NCI-H2029 (cell line): ENCODE data around the gene LRP5.
"Not testable (repeated sequence)": the region's sequence is repeated elsewhere in the genome, so short reads cannot be mapped to it uniquely, and the experiment has no call there.

Source experiments
- DNase-seq: peaks from one replicate; lab custom pipeline; 2025; lab: John Stamatoyannopoulos, UW

The LRP5 gene

DNA sequence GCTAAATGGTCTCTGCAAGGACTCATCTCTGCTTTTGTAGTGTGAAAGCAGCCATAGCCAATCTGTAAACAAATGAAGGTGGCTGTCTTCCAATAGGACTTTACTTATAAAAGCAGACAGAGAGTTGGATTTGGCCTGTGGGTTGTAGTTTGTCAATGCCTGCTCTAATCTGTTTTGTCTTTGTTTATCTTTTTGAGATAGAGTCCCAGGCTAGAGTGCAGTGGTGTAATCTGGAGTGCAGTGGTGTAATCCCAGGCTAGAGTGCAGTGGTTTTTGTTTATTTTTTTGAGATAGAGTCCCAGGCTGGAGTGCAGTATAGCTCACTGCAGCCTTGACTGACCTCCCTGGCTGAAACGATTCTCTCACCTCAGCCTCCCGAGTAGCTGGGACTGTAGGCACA lies 156.7 kb downstream of the LRP5 start:
- no peak for DNase-seq

DNA sequence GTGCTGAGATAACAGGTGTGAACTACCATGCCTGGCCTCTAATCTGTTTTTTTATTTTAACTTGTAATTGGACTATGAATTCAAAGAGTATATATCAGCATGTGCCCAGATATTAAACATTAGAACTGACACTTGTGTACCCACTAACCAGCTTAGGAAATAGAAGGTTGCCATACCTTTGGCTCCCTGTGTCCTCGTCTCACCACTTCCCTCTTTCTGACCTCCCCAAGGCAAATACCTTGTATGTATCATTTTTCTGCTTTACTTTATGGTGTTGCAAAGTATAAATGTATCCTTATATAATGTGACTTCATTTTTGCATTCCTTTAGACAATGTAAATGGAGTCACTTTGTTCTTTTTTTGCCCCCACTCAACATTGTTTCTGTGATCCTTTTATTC lies 157.3 kb downstream of the LRP5 start:
- DNase-seq = no peak

DNA sequence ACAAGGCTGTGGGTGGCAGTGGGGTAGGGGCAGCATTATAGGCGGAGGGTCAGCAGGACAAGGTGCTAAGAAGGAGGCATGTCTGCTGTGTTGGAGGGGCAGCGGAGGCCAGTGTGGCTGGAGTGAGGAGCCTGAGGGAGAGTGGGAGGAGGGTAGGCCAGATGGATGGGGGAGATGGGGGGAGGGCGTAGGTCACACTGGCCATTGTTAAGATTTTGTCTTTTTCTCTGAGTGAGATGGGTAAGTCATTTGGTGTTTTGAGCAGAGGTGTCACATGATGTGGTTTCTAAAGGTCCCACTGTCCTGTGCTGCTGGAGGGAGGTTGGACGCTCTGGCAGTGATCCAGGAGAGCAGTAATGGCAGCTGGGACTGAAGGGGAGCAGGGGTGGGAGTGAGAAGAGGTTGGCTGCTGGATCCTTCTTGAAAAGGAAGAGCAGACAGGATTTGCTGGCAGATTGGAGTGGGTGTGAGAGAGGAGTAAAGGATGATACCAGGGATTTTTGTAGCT lies 158.0 kb downstream of the LRP5 start:
- DNase-seq = no peak

DNA sequence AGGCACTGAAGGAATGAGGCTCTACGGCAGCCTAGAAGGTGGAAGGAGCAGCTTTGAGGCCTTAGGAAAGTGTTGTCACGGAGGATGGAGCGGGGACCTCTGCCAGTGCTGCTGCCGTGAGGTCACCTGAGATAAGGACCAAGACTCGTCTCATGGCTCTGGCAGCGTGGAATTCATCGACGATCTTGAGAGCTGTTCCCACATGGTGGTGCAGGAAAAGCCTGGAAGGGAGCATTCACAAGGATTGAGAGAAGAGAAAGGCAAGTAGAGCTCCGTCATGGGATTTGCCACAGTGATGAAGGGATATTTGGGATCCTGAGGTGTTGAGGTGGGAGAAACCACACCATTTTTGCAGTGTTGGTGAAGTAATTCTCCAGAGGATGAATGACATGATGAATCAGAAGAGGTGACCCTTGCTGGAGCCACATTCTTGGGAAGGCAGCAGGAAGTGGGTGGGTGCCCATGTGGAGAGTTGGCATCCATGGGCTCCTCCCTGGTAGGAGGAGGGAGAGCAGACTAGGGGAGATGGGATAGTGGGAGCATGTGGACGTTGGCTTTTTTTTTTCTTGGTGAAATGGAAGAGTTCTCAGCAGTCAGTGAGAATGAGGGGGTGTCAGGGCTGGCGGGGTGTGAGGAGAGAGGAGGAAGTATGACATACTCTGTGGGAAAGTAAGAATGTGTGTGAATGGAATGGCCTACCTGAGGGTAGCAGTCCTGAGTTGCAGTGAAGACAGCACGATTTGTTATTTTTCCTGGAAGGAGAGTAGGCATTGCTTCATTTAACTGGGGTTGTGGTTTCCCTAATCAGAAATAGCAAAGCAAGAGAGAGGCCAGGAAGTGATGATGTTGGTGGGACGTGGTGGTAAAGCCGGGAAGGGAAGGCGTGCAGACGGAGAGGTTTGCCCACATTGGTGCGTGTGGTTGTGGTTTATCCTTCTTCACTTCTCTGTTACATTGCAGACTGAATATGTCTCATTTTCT lies 159.3 kb downstream of the LRP5 start:
- DNase-seq = no peak

DNA sequence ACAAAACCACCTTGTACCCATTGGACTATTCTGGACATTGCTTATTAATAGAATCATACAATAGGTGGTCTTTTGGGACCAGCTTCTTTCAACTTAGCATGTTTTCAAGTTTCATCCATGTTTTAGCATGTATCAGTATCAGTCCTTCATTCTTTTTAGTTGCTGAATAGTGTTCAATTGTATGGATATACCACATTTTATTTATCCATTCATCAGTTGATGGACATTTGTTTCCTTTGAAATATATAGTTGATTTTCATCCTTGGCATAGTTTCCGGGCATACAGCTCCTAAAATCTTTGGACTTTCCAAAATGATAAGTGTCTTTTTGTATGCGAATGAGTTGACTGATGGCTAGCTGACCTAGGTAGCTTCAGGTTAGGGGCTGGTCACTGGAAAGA lies 160.4 kb downstream of the LRP5 start:
- DNase-seq = no peak

DNA sequence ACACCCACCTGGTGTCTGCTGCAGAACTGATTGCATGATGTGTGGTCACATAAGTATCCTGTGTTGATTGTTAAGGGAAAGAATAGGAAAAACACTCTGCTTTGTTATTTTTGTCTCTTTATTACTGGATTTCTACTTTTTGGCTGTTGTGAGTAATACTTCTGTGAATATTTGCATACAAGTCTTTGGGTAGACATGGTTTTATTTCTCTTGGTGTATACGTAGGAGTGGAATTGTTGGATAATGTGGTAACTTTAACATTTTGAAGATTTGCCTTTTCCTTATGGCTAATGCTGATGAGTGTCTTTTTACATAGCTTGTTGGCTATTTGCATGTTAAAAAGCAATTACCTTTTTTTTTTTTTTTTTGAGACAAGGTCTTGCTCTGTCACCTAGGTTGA lies 161.3 kb downstream of the LRP5 start:
- no peak for DNase-seq

DNA sequence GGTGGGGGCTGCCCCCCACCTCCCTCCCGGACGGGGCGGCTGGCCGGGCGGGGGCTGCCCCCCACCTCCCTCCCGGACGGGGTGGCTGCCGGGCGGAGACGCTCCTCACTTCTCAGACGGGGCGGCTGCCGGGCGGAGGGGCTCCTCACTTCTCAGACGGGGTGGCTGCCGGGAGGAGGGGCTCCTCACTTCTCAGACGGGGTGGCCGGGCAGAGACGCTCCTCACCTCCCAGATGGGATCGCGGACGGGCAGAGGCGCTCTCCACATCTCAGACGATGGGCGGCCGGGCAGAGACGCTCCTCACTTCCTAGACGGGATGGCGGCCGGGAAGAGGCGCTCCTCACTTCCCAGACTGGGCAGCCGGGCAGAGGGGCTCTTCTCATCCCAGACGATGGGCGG lies 163.2 kb downstream of the LRP5 start:
- not testable (repeated sequence) for DNase-seq

DNA sequence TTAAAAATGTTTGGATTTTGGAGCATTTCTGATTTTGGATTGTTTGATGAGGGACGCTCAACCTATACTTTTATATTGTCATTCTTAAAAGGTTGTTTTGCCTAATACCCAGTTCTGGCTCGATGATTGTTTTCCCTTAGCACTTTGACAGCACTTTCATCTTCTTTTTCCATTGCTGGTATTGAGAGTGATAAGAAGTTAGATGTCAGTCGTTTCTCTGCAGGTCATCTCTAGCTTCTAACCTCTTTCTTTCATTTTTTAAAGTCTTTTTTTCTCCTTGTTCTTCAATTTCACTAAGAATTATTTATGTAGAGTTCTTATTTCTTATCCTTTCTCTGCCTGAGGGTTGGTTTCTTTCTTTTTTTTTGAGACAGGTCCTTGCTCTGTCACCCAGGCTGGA lies 167.0 kb downstream of the LRP5 start:
- no peak for DNase-seq

DNA sequence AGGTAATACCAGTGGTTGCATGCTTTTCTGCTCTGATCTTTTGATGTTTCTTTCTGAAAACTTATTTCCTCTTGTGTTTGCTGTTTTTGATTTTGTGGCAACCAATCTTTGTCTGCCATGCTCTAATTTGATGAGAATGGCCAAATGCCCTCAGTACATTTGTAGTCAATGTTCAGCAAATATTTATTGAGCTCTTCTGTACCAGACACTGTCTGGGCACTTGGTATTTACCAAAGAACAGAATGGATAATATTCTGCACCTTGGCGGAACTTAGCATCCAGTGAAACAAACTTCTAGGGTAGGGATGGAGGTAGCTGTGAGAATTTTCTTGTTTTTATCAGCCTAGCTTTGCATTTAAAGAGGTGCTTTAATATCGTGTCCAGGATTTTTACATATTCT lies 167.8 kb downstream of the LRP5 start:
- no peak for DNase-seq

DNA sequence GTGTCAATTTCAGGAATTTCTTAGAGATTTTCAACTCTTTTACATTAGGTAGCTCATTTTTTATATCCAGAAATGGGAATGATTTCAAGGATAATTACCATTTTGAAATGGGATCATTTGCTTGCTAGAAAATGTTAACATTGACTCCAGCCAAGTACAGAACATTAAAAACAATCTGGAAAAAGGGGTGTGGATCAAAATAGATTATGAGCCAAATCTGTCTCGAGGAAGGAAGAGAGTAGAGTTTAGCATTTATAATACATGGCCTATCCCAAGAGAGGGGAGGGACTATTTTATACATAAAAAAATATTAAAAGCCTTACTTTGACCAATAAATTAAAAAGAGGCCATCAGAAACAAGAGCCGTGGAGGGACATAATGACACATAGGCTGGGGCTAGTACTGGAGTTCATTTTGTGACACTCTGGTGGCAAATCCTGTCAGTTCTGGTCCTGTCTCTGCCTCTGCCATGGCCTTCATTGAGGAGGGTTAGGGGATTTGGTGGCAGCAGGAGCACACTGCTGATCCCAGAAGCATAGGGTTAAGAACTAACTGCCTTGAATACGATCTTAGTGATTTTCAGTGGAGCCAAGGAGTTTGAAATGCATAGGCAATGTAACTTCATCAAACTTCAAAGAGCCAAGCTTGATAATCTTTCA lies 168.6 kb downstream of the LRP5 start:
- no peak for DNase-seq

DNA sequence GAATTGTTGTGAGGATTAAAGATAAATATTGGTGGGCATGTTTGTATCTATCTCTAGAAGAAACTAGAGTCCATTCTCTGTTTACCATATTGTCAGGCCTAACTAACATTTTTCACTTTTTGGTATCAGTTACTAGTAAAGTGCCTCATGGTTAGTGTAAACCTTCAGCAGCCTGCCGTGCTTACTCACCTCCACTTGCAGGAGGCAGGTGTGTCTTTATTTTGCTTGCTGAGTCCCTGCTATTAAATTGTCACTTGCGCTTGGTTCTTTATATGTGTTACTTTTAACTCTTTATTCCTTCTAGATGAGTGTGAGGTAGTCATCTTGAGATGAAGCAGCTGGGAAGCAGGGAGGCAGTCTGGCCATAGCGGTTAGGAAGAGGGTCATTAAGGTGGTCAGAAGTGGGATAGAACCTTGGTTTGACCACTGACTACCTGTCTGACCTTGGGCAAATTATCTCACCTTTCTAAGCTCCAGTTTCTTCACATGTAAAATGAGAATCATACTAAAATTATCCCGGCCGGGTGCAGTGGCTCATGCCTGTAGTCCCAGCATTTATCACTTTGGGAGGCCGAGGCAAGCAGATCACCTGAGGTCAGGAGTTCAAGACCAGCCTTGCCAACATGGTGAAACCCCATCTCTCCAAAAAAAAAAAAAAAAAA lies 169.3 kb downstream of the LRP5 start:
- DNase-seq = no peak

DNA sequence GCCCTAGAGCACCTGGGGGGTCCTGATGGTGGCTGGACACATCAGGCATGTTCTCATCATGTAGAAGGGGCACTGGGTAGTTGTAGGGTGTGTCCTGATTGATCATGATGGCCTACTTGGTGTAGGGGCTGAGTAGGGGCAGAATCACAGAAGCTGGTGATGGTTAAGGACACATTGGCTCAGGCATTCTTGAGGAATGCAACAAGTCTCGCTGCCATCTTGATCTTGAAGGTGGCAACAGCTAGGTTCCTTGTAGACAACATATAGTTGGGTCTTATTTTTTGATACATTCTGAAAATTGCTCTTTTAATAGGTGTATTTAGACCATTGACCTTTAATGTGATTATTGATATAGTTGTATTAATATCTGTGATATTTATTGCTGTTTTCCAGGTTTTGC lies 176.2 kb downstream of the LRP5 start:
- DNase-seq = no peak

DNA sequence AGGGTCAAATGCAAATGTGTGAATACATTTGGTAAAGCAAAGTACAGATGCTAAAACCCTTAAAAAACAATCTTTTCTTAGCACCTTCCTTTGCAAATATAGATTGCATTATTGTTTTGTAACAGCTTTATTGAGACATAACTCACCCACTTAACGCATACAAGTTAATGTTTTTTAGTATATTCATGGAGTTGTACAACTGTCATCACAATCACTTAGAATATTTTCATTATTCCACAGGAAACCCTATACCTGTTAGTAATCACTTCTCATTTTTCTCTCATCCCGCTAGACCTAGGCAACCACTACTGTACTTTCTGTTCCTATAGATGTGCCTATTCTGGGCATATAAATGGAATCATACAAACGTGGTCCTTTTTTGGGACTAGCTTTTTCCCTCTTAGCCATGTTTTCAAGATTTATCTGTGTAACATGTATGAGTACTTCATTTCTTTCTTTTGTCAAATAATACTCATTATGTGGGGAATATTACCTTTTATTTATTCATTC lies 182.9 kb downstream of the LRP5 start:
- DNase-seq = no peak

DNA sequence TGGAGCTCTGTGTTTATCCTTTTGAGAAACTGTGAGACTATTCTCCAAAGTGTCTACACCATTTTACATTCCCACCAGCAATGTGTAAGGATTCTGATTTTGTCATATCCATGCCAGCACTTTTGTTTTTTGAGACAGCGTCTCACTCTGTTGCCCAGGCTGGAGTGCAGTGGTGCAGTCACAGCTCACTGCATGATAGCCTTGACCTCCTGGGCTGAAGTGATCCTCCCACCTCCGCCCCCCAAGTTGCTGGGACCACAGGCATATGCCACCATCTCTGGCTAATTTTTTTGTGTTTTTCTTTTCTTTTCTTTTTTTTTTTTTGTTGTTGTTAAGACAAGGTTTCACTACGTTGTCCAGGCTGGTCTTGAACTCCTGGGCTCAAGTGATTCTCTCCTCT lies 183.5 kb downstream of the LRP5 start:
- no peak for DNase-seq

DNA sequence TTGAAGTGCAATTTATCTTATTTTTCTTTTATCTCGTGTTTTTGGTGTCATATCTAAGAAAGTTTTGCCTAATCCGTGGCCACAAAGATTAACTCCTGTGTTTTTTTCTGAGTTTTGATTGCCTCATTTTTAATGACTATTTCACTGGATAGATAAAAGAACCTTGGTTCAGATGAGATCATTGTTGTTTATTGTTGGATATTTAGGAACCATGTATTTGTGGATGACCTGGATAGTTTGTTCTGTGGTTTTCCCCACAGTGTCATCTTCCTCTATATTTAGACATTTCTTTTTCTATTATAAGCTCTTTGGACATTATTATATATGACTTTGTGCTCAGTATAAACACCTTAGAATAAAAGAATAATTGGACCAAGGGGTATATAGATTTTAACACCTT lies 185.4 kb downstream of the LRP5 start:
- DNase-seq = no peak

DNA sequence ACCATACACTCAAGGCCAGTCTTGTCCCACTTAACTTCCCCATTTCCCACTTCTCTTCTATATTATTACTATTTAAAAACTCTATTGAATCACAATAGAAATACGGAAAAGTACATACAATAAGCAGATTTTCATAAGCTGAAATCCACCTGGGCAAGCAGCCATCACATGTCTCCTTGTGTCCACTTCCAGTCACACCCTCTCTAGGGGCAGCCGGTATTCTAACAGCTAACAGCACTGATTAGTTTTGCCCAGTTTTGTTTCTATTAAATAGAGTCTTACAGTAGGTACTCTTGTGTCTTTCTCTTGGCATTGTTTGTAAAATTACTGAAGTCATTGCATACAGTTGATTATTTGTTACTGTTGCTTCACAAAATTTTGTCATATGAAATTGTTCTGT lies 185.9 kb downstream of the LRP5 start:
- no peak for DNase-seq
